Fibroblast of skin of right biceps (primary cell): ENCODE data around the gene ADSS1.
A peak's percentile ranks its signal among the peaks of the same experiment; 100 is the strongest.

Experiments
- DNase-seq: peaks from one replicate; pipeline ENCODE4 v3.0.0-alpha.2; 2013

ADSS1 gene

GRCh38 chr14:104687601-104688504, 36.2 kb upstream of the ADSS1 start:
- no peak for DNase-seq

- DNase-seq: no peak
These were observed 35.4 kb upstream of the ADSS1 start for GRCh38 chr14:104688505-104689108.

- DNase-seq: peak; percentile 66
These were observed 34.7 kb upstream of the ADSS1 start, which contains the start of gene INF2 for GRCh38 chr14:104689109-104689880. Gene INF2 (plus strand): TSS chr14:104689618. CDS start chr14:104701366, 11,748 bp downstream.

- no peak for DNase-seq
These were observed 33.9 kb upstream of the ADSS1 start for GRCh38 chr14:104689881-104690711.

GRCh38 chr14:104690861-104691455, 33.1 kb upstream of the ADSS1 start:
- DNase-seq: no peak

- no peak for DNase-seq
These were observed 32.3 kb upstream of the ADSS1 start for GRCh38 chr14:104691546-104692260.

GRCh38 chr14:104692261-104692938, 31.6 kb upstream of the ADSS1 start:
- no peak for DNase-seq

GRCh38 chr14:104692939-104693315, 31.1 kb upstream of the ADSS1 start:
- no peak for DNase-seq

GRCh38 chr14:104693482-104694431, 30.3 kb upstream of the ADSS1 start:
- DNase-seq: no peak

- DNase-seq: no peak
These were observed 29.5 kb upstream of the ADSS1 start for GRCh38 chr14:104694475-104694950.

GRCh38 chr14:104694991-104695659, 28.9 kb upstream of the ADSS1 start:
- no peak for DNase-seq

GRCh38 chr14:104695660-104696000, 28.4 kb upstream of the ADSS1 start:
- no peak for DNase-seq

GRCh38 chr14:104696671-104697316, 27.2 kb upstream of the ADSS1 start:
- DNase-seq: no peak

- DNase-seq: no peak
These were observed 26.7 kb upstream of the ADSS1 start for GRCh38 chr14:104697317-104697703.

GRCh38 chr14:104697892-104698583, 26.0 kb upstream of the ADSS1 start:
- peak; percentile 40 for DNase-seq

- DNase-seq: no peak
These were observed 25.2 kb upstream of the ADSS1 start for GRCh38 chr14:104698688-104699425.

GRCh38 chr14:104699426-104699748, 24.6 kb upstream of the ADSS1 start:
- no peak for DNase-seq
